NCI-H526 (cell line): ENCODE measurements around the gene CERS6.

Experiments used
- DNase-seq, 2 experiments: peaks; one replicate each; lab custom pipeline; 2025; lab: John Stamatoyannopoulos, UW

CERS6 gene

DNA sequence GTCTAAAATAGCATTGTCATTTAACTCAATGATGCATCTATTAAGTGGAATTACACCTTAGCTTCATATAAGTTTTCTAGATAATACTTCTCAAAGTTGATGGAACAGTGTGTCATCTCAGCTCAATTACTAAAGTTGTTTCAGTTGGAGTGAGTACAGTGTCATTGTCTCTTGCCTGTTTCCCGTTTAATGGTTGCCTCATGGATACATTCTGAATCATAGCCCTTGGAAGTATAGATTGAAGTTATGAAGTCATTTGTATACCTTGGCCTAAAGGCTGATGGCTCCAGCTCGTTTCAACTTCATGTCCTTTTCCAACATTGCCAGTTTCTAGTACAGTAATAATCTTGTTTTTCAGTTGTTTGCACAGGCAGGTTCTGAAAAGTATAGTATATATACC is 215.9 kb downstream of the CERS6 start:
- no peak for DNase-seq

DNA sequence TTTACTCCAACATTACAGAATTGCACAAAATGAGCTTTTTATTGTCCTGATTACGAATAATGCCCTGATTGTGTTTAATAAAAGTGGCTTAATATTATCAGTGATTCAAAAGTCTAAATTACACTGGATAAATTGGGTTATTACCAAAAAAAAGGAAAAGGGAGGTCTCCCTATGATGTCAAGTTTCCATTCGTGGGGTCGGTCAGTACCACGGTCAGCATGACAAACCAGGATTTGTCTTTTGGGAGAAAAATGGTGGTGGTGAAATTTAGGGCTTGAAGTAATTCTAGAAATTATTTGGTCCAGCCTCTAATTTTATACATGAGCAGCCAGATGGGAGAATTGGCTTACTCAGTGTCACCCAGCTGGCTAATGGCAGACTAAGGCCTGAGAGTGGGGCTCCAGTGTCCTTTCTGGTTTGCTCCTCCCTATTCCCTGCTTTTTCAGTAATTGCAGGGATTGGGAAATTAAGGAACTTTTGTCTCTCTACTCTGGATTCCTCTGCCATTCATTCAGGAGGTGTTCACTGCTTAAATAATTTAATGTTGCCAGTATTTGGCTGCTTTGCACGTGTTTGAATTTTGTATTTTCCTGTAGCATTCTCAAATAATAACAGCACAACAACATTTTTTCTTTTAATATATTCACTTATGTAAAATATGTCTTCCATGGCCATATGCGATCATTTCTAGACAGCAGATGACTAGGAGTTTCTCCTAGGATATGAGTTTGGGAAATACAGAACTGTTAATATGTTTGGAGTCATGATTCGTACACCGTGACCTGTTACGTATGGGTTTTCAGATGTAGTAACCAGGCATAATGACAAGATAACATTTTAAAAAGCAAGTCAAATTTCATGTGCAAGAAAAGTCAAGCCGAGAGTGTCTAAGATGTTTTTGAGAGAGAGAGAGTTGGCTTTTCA is 217.5 kb downstream of the CERS6 start:
- DNase-seq, result no peak

- no peak for DNase-seq
Measured at GRCh38 chr2:168678153-168678853, 222.2 kb downstream of the CERS6 start.

DNA sequence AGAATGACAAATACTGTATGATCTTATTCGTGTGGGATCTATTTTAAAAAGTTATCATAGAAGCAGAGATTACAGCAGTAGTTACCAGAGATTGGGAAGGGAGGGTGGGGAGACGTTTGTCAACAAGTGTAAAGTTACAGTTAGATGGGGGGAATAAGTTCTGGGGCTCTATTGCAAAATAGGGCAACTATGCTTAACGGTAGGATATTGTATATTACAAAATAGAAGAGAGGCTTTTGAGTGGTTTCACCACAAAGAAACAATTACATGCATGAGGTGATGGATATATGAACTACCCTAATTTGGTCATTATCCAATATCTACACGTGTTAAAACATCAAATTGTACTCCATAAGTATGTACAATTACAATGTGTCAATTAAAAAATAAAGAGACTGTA is 223.0 kb downstream of the CERS6 start:
- DNase-seq, result no peak

GRCh38 chr2:168679741-168680310 is 223.8 kb downstream of the CERS6 start:
- DNase-seq, result no peak

DNA sequence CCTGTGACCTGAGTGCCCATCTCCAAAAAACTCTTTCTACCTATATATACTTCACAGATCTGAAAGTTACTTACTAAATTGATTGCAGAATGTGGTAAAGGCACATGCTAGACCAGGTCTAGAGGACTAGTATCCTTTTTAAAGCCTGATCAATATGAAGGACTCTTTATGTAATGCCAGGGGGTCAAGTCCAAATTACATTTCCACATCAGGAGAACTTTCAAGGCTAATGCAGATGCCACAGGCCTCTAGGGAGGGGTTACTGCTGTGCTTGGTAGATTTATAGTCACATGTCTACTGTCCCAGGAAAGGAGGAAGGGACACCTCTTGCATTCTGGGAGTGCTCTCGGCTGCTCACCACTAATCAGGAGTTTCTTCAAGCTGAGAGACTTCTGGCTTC is 227.9 kb downstream of the CERS6 start:
- no peak for DNase-seq

DNA sequence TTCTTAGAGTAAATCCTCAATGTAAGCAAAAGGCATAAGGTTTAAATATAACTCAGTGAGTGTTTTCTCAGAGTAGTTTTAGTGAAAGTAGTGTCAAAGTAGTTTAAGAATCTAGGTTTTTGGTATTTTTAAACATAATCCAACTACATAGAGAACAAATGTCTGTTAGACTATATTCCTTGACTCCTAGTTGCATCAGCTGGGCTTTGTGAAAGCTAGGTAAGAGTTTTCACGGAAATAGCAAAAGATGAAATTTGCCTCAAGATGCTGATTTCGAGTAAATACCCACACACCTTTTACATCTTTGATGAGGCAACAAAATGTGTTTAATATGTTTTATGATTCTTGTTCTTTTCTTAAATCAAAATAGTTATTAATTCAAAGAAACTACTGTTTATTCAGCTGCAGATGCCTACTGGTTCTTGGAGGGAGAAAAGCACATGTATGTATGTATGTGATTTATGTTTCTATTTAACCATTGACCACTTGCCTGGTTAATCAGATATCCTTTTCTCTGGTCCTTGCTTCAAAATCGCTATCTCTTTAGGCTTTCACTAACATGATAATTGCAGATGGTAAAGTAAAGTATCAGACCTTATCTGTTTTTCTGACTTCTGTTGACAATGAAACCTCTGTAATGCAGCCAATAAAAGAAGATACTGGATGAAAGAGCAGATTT is 229.0 kb downstream of the CERS6 start:
- DNase-seq, result no peak

- peak; percentile 59 to 61 for DNase-seq
Measured at GRCh38 chr2:168685600-168686451, 229.8 kb downstream of the CERS6 start.

DNA sequence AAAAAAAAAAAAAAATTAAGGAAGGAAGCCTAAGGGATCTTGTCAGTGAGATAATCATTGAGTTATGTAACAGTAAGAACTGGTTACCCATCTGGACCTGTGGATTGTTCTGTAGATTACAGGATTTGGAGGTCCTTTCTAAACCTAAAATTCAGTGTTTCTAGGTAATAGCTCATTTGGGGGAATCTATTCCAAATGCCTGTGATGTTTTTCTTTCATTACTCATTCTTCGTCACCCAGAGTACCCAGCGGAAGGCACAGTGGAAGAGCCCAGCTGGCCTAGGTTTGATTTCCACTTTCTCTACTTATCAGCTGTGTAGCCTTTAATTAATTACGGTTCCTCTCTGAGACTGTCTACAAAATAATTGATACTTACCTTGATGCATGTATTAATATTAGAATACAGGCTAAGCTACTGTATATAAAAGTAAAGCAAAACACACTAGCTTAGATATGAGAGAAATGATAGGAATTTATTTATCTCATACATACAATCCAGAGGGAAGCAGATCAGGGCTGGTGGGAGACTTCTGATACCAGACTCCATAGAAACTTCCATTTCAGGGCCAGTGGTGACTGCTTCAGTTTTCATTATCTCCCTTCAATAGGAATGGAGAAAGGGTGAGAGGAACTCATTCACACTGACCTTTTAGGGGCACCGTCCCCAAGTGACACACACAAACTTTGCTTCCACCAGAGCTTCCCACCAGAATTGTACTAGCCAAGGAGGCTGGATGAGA is 230.6 kb downstream of the CERS6 start:
- DNase-seq, result no peak

DNA sequence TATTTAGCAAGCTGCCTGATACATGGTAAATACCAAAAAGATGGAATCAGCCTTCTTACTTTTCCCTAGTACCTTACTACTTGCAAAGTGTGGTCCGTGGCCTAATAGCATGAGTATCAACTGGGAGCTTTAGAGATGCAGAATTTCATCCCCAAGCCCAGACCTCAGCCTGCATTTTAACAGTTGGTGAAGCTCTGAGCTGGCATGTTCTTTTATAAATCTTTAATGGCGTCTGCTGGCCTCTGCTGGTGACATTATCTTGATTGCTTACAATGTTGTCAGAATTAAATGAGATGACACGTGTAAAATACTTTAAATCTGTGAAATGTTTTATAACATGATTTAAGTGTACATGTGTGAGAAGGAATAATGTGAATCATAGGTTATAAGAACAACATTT is 231.2 kb downstream of the CERS6 start:
- DNase-seq, result peak in 1 of 2 experiments; percentile 10

- DNase-seq, result no peak
Measured at GRCh38 chr2:168690381-168690885, 234.4 kb downstream of the CERS6 start.

DNA sequence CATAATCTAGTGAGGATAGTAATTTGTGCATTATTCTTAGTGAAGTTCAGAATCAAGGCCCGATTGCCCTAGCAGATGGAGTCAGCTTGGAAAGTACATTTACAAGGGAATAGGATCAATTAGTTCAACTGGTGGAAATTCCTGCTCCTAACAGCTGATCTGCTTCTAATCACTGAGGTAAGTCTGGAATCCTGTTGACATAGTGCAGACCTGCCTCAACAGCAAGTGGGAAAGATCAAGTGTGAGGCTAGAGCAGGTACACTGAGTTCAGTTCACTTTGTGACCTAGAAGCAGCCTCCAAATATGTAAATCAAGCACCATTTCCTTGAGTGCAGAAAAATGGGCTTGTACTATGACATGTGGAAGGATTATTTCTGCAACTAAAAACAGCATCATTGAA is 235.1 kb downstream of the CERS6 start:
- no peak for DNase-seq

DNA sequence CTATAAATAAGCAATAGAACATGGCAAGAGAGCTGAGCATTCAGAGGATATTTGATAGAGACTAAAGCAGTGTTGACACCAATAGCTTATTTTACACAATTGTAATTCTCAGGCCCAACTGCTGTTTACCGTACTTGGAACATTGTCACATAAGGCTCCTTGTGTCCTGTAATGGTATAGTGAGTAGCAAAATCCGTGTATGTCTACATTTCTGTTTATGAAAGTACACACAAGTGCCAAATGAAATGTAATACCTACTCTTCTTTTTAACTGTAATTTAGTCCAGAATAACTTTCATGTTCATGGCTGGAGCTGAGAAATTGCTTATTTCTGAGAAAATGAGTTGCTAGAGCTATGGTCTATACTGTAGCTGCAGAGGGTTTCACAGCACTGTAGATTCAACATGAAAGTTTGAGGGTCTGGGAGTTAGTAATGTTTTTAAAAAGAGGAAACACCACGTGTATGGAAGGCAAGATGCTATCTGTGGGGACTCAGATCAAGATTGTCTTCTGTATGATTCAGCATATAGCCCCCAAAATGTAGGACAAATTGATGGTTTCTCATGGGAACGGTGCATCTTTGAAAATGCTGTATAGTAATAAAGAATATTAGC is 236.2 kb downstream of the CERS6 start:
- DNase-seq, result no peak

DNA sequence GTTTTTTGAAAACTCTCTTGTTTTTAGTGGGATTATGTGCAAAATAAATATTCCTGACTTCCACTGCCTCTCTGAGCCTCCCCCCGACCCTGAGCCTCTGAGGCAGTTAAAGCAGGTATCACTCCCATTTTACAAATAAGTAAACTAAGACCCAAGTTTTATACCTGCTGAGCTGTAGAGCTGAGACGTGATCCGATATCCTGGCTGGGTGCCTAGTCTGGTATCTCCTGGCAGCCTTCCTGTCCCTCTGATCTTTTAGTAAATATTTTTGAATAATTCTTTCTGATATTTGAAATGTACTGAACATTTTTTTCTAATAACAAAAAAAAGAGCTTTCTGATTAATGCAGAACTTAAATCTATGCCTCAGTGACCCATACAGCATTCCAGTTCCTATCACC is 238.1 kb downstream of the CERS6 start:
- DNase-seq, result no peak

DNA sequence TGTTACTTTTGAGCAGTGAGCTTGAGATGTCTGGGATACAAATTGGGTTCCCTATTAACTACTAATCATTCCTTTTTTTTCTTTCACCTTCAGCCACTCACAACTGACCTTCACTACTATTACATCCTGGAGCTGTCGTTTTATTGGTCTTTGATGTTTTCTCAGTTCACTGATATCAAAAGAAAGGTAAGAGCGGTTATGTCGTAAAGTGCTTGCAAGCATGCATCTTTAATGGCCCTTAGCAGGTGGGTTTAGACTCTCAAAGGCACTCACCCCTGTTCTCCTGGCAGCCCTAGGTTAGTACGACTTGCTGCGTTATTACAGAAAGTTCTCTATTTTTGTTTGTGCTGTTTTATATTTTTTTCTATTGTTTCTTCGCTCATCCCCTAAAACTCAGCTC is 238.8 kb downstream of the CERS6 start:
- peak in 1 of 2 experiments; percentile 46 for DNase-seq

DNA sequence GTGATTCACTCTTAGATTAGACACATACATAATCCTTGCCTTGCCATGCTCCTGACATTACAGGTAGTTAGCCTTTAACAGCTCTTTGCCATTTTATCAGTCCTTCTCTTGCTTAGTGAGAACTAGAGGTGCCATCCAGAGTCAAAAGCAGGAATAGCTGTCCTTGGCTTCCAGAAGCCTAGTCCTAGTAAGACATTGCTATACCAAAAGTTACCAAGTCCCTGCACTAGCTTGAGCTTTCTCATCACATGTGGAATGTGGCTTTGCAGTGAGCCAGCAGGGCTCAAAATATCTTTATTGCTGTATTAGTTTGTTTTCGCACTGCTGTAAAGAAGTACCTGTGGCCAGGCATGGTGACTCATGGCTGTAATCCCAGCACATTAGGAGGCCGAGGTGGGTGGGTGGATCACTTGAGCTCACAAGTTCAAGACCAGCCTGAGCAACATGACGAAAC is 241.6 kb downstream of the CERS6 start:
- DNase-seq, result no peak

DNA sequence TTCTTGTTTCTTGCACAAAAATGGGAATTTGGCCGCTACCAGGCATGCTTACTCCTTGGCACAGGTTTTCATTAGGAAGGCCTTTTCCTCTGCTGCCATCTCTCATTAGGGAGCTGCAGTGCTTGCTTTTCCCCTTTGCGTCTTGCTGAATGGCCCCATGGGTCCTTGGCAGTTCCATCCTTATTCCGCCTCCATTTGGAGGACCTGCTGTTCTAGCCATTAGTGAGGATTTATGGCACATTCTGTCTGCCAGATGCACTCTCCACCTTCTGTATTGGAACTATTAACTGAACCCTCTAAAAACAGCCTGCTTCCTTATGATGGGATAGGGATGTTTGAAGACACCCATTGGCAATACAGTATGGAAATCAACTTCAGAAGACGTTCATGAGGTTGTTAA is 242.9 kb downstream of the CERS6 start:
- DNase-seq, result no peak

GRCh38 chr2:168699844-168700417 is 243.9 kb downstream of the CERS6 start:
- no peak for DNase-seq

GRCh38 chr2:168700615-168701245 is 244.7 kb downstream of the CERS6 start:
- no peak for DNase-seq
